ENCODE data around the gene WDR83. TPM values are rescaled to one million over a fixed set of nuclear protein-coding genes. Genes with fewer than 3 reads are reported as not detected.

The WDR83 gene
- total and polyA plus RNA-seq, 2 experiments from 2014 or later, result 9.4 to 13.1 TPM

GRCh38 chr19:12626958-12627357, 39.6 kb upstream of the WDR83 start:
- Histone ChIP-seq H3K9me2 (ENCODE audit: insufficient read depth) (no peaks in the 10 kb centered on the region), H3K36me3 (ENCODE audit: low read depth) (peaks cover 70% of the 10 kb centered on the region), H3K79me2 (ENCODE audit: insufficient read depth) (peaks cover 77% of the 10 kb centered on the region), H3K9ac (no peak overlapping the region), H3K4me3 (no peak overlapping the region), H3K9me3 (ENCODE audit: low read depth) (peaks cover 9% of the 10 kb centered on the region), H3K27ac (no peak overlapping the region), H3F3A (ENCODE audit: insufficient read depth) (no peaks in the 10 kb centered on the region), H3K4me2 (ENCODE audit: unreplicated experiment) (no peak overlapping the region), H3K4me1 (ENCODE audit: insufficient read depth) (peaks cover 6% of the 10 kb centered on the region), H4K20me1 (ENCODE audit: insufficient read depth) (no peaks in the 10 kb centered on the region), H3K27me3 (replicated peaks; ENCODE audit: insufficient read depth) (no peaks in the 10 kb centered on the region), H2AFZ (no peak overlapping the region)
- in situ Hi-C loops (cut with MboI), result no loop called here
- TF ChIP-seq EZH2phosphoT487 (IDR thresholded peaks at IDR 0.05; ENCODE audit: insufficient read depth, low read depth) (no peak), EZH2 (IDR thresholded peaks at IDR 0.05; ENCODE audit: insufficient read depth, poor library complexity, severe bottlenecking) (no peak)
- WGBS, 2 experiments (ENCODE audit: low coverage in 1 of 2, low lambda C conversion rate in 2 of 2, missing lambda C conversion rate in 2 of 2), result 84 to 85% methylated on average over 7 to 8 of the region's 8 CpGs
- DNase-seq, result no peak

- Histone ChIP-seq H3K4me1 (ENCODE audit: insufficient read depth) (peaks cover 3% of the 10 kb centered on the region), H3K27me3 (replicated peaks; ENCODE audit: insufficient read depth) (no peaks in the 10 kb centered on the region), H3K36me3 (ENCODE audit: low read depth) (peaks cover 76% of the 10 kb centered on the region), H3K79me2 (ENCODE audit: insufficient read depth) (peaks cover 65% of the 10 kb centered on the region), H4K20me1 (ENCODE audit: insufficient read depth) (no peaks in the 10 kb centered on the region), H3F3A (ENCODE audit: insufficient read depth) (peaks cover 3% of the 10 kb centered on the region; the same call in 1 of the 2 replicates), H3K9me2 (ENCODE audit: insufficient read depth) (no peaks in the 10 kb centered on the region), H3K9ac (no peak overlapping the region), H3K9me3 (ENCODE audit: low read depth) (peaks cover 9% of the 10 kb centered on the region), H3K4me2 (ENCODE audit: unreplicated experiment) (no peak overlapping the region), H3K27ac (no peak overlapping the region), H3K4me3 (no peak overlapping the region), H2AFZ (no peak overlapping the region)
- no peak for TF ChIP-seq EZH2phosphoT487 (IDR thresholded peaks at IDR 0.05; ENCODE audit: insufficient read depth, low read depth)
- TF ChIP-seq EZH2 (IDR thresholded peaks at IDR 0.05; ENCODE audit: insufficient read depth, poor library complexity, severe bottlenecking), result no peak
- WGBS, 2 experiments (ENCODE audit: low coverage in 1 of 2, low lambda C conversion rate in 2 of 2, missing lambda C conversion rate in 2 of 2), result 96 to 98% methylated on average over 17 of the region's 17 CpGs
- DNase-seq, result no peak
- in situ Hi-C loops (cut with MboI), result no loop called here
Observed at GRCh38 chr19:12628040-12629022, 38.3 kb upstream of the WDR83 start.

GRCh38 chr19:12629215-12629614, 37.4 kb upstream of the WDR83 start:
- H3K27me3 ChIP-seq (replicated peaks; ENCODE audit: insufficient read depth), result no peaks in the 10 kb centered on the region
- in situ Hi-C loops (cut with MboI), result no loop called here
- 97 to 99% methylated on average over 7 of the region's 7 CpGs for WGBS, 2 experiments (ENCODE audit: low coverage in 1 of 2, low lambda C conversion rate in 2 of 2, missing lambda C conversion rate in 2 of 2)
- no peak overlapping the region for H3K4me3 ChIP-seq
- H2AFZ ChIP-seq, result no peak overlapping the region
- DNase-seq, result no peak
- H4K20me1 ChIP-seq (ENCODE audit: insufficient read depth), result no peaks in the 10 kb centered on the region
- no peak overlapping the region for H3K9ac ChIP-seq
- no peak overlapping the region for H3K4me2 ChIP-seq (ENCODE audit: unreplicated experiment)
- H3F3A ChIP-seq (ENCODE audit: insufficient read depth), result peaks cover 12% of the 10 kb centered on the region
- peaks cover 57% of the 10 kb centered on the region for H3K79me2 ChIP-seq (ENCODE audit: insufficient read depth)
- H3K4me1 ChIP-seq (ENCODE audit: insufficient read depth), result no peaks in the 10 kb centered on the region
- H3K36me3 ChIP-seq (ENCODE audit: low read depth), result peaks cover 72% of the 10 kb centered on the region
- peaks cover 9% of the 10 kb centered on the region for H3K9me3 ChIP-seq (ENCODE audit: low read depth)
- H3K9me2 ChIP-seq (ENCODE audit: insufficient read depth), result no peaks in the 10 kb centered on the region
- no peak overlapping the region for H3K27ac ChIP-seq
- TF ChIP-seq EZH2 (IDR thresholded peaks at IDR 0.05; ENCODE audit: insufficient read depth, poor library complexity, severe bottlenecking) (no peak), EZH2phosphoT487 (IDR thresholded peaks at IDR 0.05; ENCODE audit: insufficient read depth, low read depth) (no peak)

GRCh38 chr19:12636631-12637030, 30.0 kb upstream of the WDR83 start:
- DNase-seq, result no peak
- Histone ChIP-seq H3K4me3 (no peak overlapping the region), H3K9me2 (ENCODE audit: insufficient read depth) (no peaks in the 10 kb centered on the region), H3K4me1 (ENCODE audit: insufficient read depth) (no peaks in the 10 kb centered on the region), H2AFZ (no peak overlapping the region), H3K27ac (no peak overlapping the region), H3K36me3 (ENCODE audit: low read depth) (0 out of 2 replicates have a peak, but pooled peaks cover 8% of the 10 kb centered on the region), H3K4me2 (ENCODE audit: unreplicated experiment) (no peak overlapping the region), H3K9ac (no peak overlapping the region), H3K79me2 (ENCODE audit: insufficient read depth) (no peaks in the 10 kb centered on the region), H4K20me1 (ENCODE audit: insufficient read depth) (no peaks in the 10 kb centered on the region), H3K27me3 (replicated peaks; ENCODE audit: insufficient read depth) (no peaks in the 10 kb centered on the region), H3F3A (ENCODE audit: insufficient read depth) (peaks cover 13% of the 10 kb centered on the region), H3K9me3 (ENCODE audit: low read depth) (no peaks in the 10 kb centered on the region)
- no peak for TF ChIP-seq EZH2phosphoT487 (IDR thresholded peaks at IDR 0.05; ENCODE audit: insufficient read depth, low read depth)
- TF ChIP-seq EZH2 (IDR thresholded peaks at IDR 0.05; ENCODE audit: insufficient read depth, poor library complexity, severe bottlenecking), result no peak
- 81 to 82% methylated on average over 12 to 13 of the region's 13 CpGs for WGBS, 2 experiments (ENCODE audit: low coverage in 1 of 2, low lambda C conversion rate in 2 of 2, missing lambda C conversion rate in 2 of 2)
- in situ Hi-C loops (cut with MboI), result no loop called here
